Astrocyte (in vitro differentiated cells and primary cell): ENCODE measurements around the gene TRMT13. TPM values are rescaled to one million over a fixed set of nuclear protein-coding genes. Genes with fewer than 3 reads are reported as not detected.

Experiments used
- DNase-seq: peaks from one replicate; pipeline ENCODE4 v3.0.0-alpha.2; 2010; ENCODE audit warnings: low read depth
- FAIRE-seq: peaks from 2 replicates; lab custom pipeline; 2011; peaks lifted over from hg19 to GRCh38; lab: Jason Lieb, UNC
- H2AFZ ChIP-seq: 2 replicates; pipeline ENCODE4 v1.6.0; 2012; ENCODE audit warnings: low read depth, low read length, inconsistent platforms
- H3K27ac ChIP-seq: 2 replicates; pipeline ENCODE4 v1.5.1; 2011; ENCODE audit warnings: low read depth, low read length, inconsistent platforms
- H3K27me3 ChIP-seq: 2 replicates; pipeline ENCODE4 v1.6.0; 2011; ENCODE audit warnings: low read length, inconsistent platforms; ENCODE audit not compliant: insufficient read depth
- H3K36me3 ChIP-seq: 2 replicates; pipeline ENCODE4 v1.5.1; 2011; ENCODE audit warnings: low read length, inconsistent platforms; ENCODE audit not compliant: insufficient read depth
- H3K4me1 ChIP-seq: 2 replicates; pipeline ENCODE4 v1.5.1; 2011; ENCODE audit warnings: low read length, inconsistent platforms; ENCODE audit not compliant: insufficient read depth
- H3K4me2 ChIP-seq: 2 replicates; pipeline ENCODE4 v1.6.0; 2012; ENCODE audit warnings: low read length, inconsistent platforms
- H3K4me3 ChIP-seq: 2 replicates; pipeline ENCODE4 v1.5.1; 2011; ENCODE audit warnings: low read depth, mild to moderate bottlenecking, low read length, inconsistent platforms; ENCODE audit not compliant: insufficient read depth
- H3K79me2 ChIP-seq: 2 replicates; pipeline ENCODE4 v1.6.0; 2012; ENCODE audit warnings: mild to moderate bottlenecking, low read length, inconsistent platforms; ENCODE audit not compliant: insufficient read depth
- H3K9ac ChIP-seq: 2 replicates; pipeline ENCODE4 v1.6.0; 2012; ENCODE audit warnings: mild to moderate bottlenecking, low read length, inconsistent platforms
- H3K9me3 ChIP-seq: 2 replicates; pipeline ENCODE4 v1.5.1; 2012; ENCODE audit warnings: low read depth, mild to moderate bottlenecking, low read length, inconsistent platforms; ENCODE audit not compliant: insufficient read depth
- H4K20me1 ChIP-seq: 2 replicates; pipeline ENCODE4 v1.6.0; 2012; ENCODE audit warnings: low read length, inconsistent platforms; ENCODE audit not compliant: insufficient read depth
- H3K27ac Mint-ChIP-seq: one replicate; pipeline ENCODE4 v1.8.0; 2021; ENCODE audit warnings: mild to moderate bottlenecking, mixed read lengths; ENCODE audit not compliant: unreplicated experiment
- H3K27me3 Mint-ChIP-seq: one replicate; pipeline ENCODE4 v1.8.0; 2021; ENCODE audit warnings: low read depth, mixed read lengths; ENCODE audit not compliant: unreplicated experiment
- H3K36me3 Mint-ChIP-seq: one replicate; pipeline ENCODE4 v1.8.0; 2021; ENCODE audit warnings: low read depth, mixed read lengths; ENCODE audit not compliant: unreplicated experiment
- H3K4me1 Mint-ChIP-seq: one replicate; pipeline ENCODE4 v1.8.0; 2021; ENCODE audit warnings: low read depth, mixed read lengths; ENCODE audit not compliant: unreplicated experiment
- H3K4me3 Mint-ChIP-seq: one replicate; pipeline ENCODE4 v1.8.0; 2021; ENCODE audit warnings: mild to moderate bottlenecking, moderate library complexity, mixed read lengths; ENCODE audit not compliant: unreplicated experiment
- H3K9me3 Mint-ChIP-seq: one replicate; pipeline ENCODE4 v1.8.0; 2021; ENCODE audit warnings: mild to moderate bottlenecking, mixed read lengths; ENCODE audit not compliant: unreplicated experiment
- CTCF ChIP-seq: IDR thresholded peaks from 2 replicates; pipeline ENCODE4 v1.5.1; 2011; ENCODE audit warnings: low read depth, mild to moderate bottlenecking, inconsistent platforms, low read length, moderate library complexity; ENCODE audit not compliant: insufficient read depth
- EZH2 ChIP-seq: IDR thresholded peaks from 2 replicates; pipeline ENCODE4 v1.6.1; 2012; ENCODE audit warnings: mild to moderate bottlenecking, low read length, inconsistent platforms; ENCODE audit not compliant: insufficient read depth
- total RNA-seq: library from RNA; stranded (reverse); gene quantifications from 2 replicates; pipeline ENCODE4 v1.2.1, GENCODE V29; 2021

Gene TRMT13
- total RNA-seq, 1 donor from 2014 or later = 11.7 TPM

GRCh38 chr1:100115524-100115923, 17.4 kb upstream of the TRMT13 start:
- Mint-ChIP-seq H3K27ac (no peak overlapping the region), H3K4me3 (no peak overlapping the region), H3K27me3 (no peaks in the 10 kb centered on the region), H3K36me3 (no peaks in the 10 kb centered on the region), H3K9me3 (no peaks in the 10 kb centered on the region), H3K4me1 (no peaks in the 10 kb centered on the region)
- FAIRE-seq (no peak), DNase-seq (no peak)
- no peaks in the 10 kb centered on the region for H3K79me2 ChIP-seq
- no peak overlapping the region for H3K27ac ChIP-seq
- H3K9me3 ChIP-seq = no peaks in the 10 kb centered on the region
- no peak for TF ChIP-seq EZH2
- TF ChIP-seq CTCF = no peak
- H3K36me3 ChIP-seq = no peaks in the 10 kb centered on the region
- H2AFZ ChIP-seq = no peak overlapping the region
- no peak overlapping the region for H3K4me2 ChIP-seq
- H3K9ac ChIP-seq = no peak overlapping the region
- H3K4me3 ChIP-seq = no peak overlapping the region
- no peaks in the 10 kb centered on the region for H3K4me1 ChIP-seq
- H3K27me3 ChIP-seq = no peaks in the 10 kb centered on the region
- no peaks in the 10 kb centered on the region for H4K20me1 ChIP-seq

DNA sequence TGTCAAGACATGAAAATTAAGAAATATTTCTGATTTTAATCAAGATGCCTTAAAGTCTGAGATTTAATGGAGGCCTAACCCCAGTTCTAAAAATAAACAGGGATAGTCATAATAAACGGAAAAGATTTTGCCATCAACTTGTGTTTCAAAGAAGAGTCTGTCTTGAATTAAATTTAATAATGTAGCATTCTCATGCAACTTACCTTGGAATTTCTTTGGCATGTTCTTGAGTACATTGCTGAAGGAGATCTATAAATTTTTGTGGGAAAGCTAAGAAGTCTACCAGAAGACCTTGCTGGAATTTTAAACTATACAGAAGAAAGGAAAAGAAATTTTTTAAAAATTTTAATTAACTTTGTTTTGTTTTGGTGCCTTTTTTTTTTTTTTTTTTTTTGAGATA, 10.8 kb upstream of the TRMT13 start:
- Histone ChIP-seq H3K4me1 (no peaks in the 10 kb centered on the region), H3K27ac (no peak overlapping the region), H3K9me3 (no peaks in the 10 kb centered on the region), H3K36me3 (no peaks in the 10 kb centered on the region), H3K27me3 (no peaks in the 10 kb centered on the region), H3K4me2 (no peak overlapping the region), H3K4me3 (no peak overlapping the region), H3K79me2 (peaks cover 8% of the 10 kb centered on the region), H3K9ac (no peak overlapping the region), H2AFZ (no peak overlapping the region), H4K20me1 (no peaks in the 10 kb centered on the region)
- no peak for FAIRE-seq
- no peak for TF ChIP-seq EZH2
- TF ChIP-seq CTCF = no peak
- H3K36me3 Mint-ChIP-seq = no peaks in the 10 kb centered on the region
- no peaks in the 10 kb centered on the region for H3K27me3 Mint-ChIP-seq
- H3K4me3 Mint-ChIP-seq = no peak overlapping the region
- no peaks in the 10 kb centered on the region for H3K9me3 Mint-ChIP-seq
- H3K27ac Mint-ChIP-seq = no peak overlapping the region
- DNase-seq = no peak
- no peaks in the 10 kb centered on the region for H3K4me1 Mint-ChIP-seq

DNA sequence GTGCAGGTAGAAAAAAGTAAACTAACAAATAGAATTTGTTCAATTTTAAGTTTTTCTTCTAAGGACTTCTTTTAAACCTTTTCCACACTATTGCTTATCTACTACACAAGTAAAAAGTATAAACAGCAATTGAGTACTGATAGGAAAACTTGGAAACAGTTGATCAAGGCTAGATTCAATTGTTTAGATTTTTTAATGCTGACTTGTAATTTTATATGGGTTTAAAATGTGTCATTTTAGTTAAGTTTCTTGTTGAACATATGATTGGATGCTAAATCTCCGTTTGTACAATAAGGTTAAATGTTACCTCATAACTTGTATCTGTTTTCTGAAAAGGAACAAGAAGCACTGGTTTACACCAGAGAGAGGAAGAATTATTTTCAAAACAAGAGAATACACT, 5.7 kb upstream of the TRMT13 start:
- no peak overlapping the region for H3K4me3 Mint-ChIP-seq
- H3K27me3 Mint-ChIP-seq = no peaks in the 10 kb centered on the region
- Histone ChIP-seq H3K9me3 (no peaks in the 10 kb centered on the region), H3K4me3 (no peak overlapping the region), H3K79me2 (peaks cover 51% of the 10 kb centered on the region), H3K9ac (no peak overlapping the region), H2AFZ (no peak overlapping the region), H3K4me2 (no peak overlapping the region), H4K20me1 (no peaks in the 10 kb centered on the region), H3K27ac (no peak overlapping the region), H3K4me1 (peaks cover 3% of the 10 kb centered on the region), H3K27me3 (no peaks in the 10 kb centered on the region), H3K36me3 (no peaks in the 10 kb centered on the region)
- H3K4me1 Mint-ChIP-seq = no peaks in the 10 kb centered on the region
- FAIRE-seq (no peak), DNase-seq (no peak)
- H3K36me3 Mint-ChIP-seq = no peaks in the 10 kb centered on the region
- H3K27ac Mint-ChIP-seq = no peak overlapping the region
- H3K9me3 Mint-ChIP-seq = no peaks in the 10 kb centered on the region
- TF ChIP-seq CTCF = no peak
- TF ChIP-seq EZH2 = no peak
